HepG2 (cell line): ENCODE results near the gene UTF1. TPM values are rescaled to one million over a fixed set of nuclear protein-coding genes. Genes with fewer than 3 reads are reported as not detected.

Experiments used
- ATAC-seq: fragments of 200-7000 bp; cut with Tn5 transposase; 3 replicates; pipeline ENCODE4 v1.9.1; 2020; ENCODE audit warnings: mild to moderate bottlenecking, moderate library complexity
- BruUV-seq: library from RNA; stranded (reverse); fragments of 400-500 nt; replicated peaks from 2 replicates; lab custom pipeline; 2021; lab: Mats Ljungman, UMichigan
- CTCF ChIA-PET: fragments of 300-600 bp; formaldehyde crosslinking; extraction: SDS; loops from one replicate; lab custom pipeline; 2021; ENCODE audit warnings: low total read pairs, inconsistent platforms, low intra/inter-chr PET ratio; lab: Yijun Ruan, JAX
- POLR2A ChIA-PET: fragments of 350-600 bp; sonication (Branson Sonifier 250); formaldehyde crosslinking; loops from one replicate; lab custom pipeline; 2020; ENCODE audit warnings: antibody characterized with exemption, inconsistent platforms; lab: Yijun Ruan, JAX
- DNase-seq: peaks from one replicate; pipeline ENCODE4 v3.0.0-alpha.2; 2015; ENCODE audit warnings: low spot score
- FAIRE-seq: peaks from 3 replicates; lab custom pipeline; 2011; peaks lifted over from hg19 to GRCh38; lab: Jason Lieb, UNC
- H2AFZ ChIP-seq: one replicate; pipeline ENCODE4 v1.6.1; 2011; ENCODE audit warnings: low read length, inconsistent platforms
- H3K27ac ChIP-seq: fragments of 300-600 bp; 3 replicates; pipeline ENCODE4 v1.8.0; 2011; ENCODE audit warnings: mixed run types, mild to moderate bottlenecking, mixed read lengths, low read length, inconsistent platforms; ENCODE audit not compliant: insufficient read depth; ENCODE audit errors: extremely low read length
- H3K27me3 ChIP-seq, 2 experiments: fragments of 200-600 bp in 1 of 2; 2 replicates in 1 of 2; 3 replicates in 1 of 2; pipeline versions ENCODE4 v1.6.0 to v1.8.0; 2011; ENCODE audit warnings: low read length in 2 of 2, mild to moderate bottlenecking in 2 of 2, moderate library complexity in 2 of 2, inconsistent platforms in 1 of 2; ENCODE audit not compliant: insufficient read depth in 2 of 2, control insufficient read depth in 1 of 2
- H3K36me3 ChIP-seq, 2 experiments: fragments of 200-600 bp in 1 of 2; replicated peaks in 1 of 2; 2 replicates in 1 of 2; 3 replicates in 1 of 2; pipeline versions ENCODE4 v1.5.1 to v1.8.0; 2011; ENCODE audit warnings: low read length in 2 of 2, inconsistent platforms in 1 of 2; ENCODE audit not compliant: insufficient read depth in 2 of 2, control insufficient read depth in 1 of 2
- H3K4me1 ChIP-seq: 2 replicates; pipeline ENCODE4 v1.5.1; 2012; ENCODE audit warnings: low read length, inconsistent platforms; ENCODE audit not compliant: insufficient read depth
- H3K4me2 ChIP-seq: 2 replicates; pipeline ENCODE4 v1.6.0; 2011; ENCODE audit warnings: low read depth, low read length, inconsistent platforms
- H3K4me3 ChIP-seq, 3 experiments: fragments of 200-600 bp in 1 of 3; sonication (generic), shearing (Covaris generic) in 1 of 3; replicated peaks in 1 of 3; 2 replicates each; pipeline ENCODE4 v1.5.1; 2011 to 2016; ENCODE audit warnings: low read length in 3 of 3, inconsistent platforms in 2 of 3, low read depth in 2 of 3, mild to moderate bottlenecking in 2 of 3, control low read depth in 1 of 3, mixed read lengths in 1 of 3; ENCODE audit not compliant: insufficient read depth in 1 of 3
- H3K79me2 ChIP-seq: one replicate; pipeline ENCODE4 v1.6.1; 2011; ENCODE audit warnings: low read length, inconsistent platforms; ENCODE audit not compliant: insufficient read depth
- H3K9ac ChIP-seq: 2 replicates; pipeline ENCODE4 v1.6.0; 2011; ENCODE audit warnings: mild to moderate bottlenecking, low read depth, low read length, inconsistent platforms; ENCODE audit not compliant: insufficient read depth
- H3K9me3 ChIP-seq: 2 replicates; pipeline ENCODE4 v1.5.1; 2012; ENCODE audit warnings: mild to moderate bottlenecking, low read length
- H4K20me1 ChIP-seq: 2 replicates; pipeline ENCODE4 v1.6.0; 2011; ENCODE audit warnings: inconsistent platforms, mild to moderate bottlenecking, low read length, moderate library complexity; ENCODE audit not compliant: insufficient read depth
- DNMT3B ChIP-seq: conservative IDR thresholded peaks from 2 replicates; pipeline ENCODE4 v1.6.1; 2016; ENCODE audit warnings: missing biosample characterization, control low read depth
- PITX1 ChIP-seq: sonication (generic); formaldehyde crosslinking; IDR thresholded peaks from 2 replicates; pipeline ENCODE4 v1.5.1; 2020; ENCODE audit warnings: mild to moderate bottlenecking, missing genetic modification reagents
- RFX1 ChIP-seq: fragments of 450-650 bp; IDR thresholded peaks from 2 replicates; pipeline ENCODE4 v1.6.1; 2017
- TAF15 ChIP-seq: fragments of 200-400 bp; formaldehyde crosslinking; IDR thresholded peaks from one replicate; pipeline ENCODE4 v1.6.1; 2018; ENCODE audit warnings: mild to moderate bottlenecking, low read depth, low read length; ENCODE audit not compliant: poor library complexity, severe bottlenecking
- TCF12 ChIP-seq, 2 experiments: fragments of 450-650 bp in 1 of 2; sonication (generic) in 1 of 2; formaldehyde crosslinking in 1 of 2; IDR thresholded peaks; 2 replicates each; pipeline versions ENCODE4 v1.6.1 to v1.8.0; 2017 to 2022; ENCODE audit warnings: antibody characterized with exemption in 1 of 2, mild to moderate bottlenecking in 1 of 2, missing genetic modification reagents in 1 of 2, moderate library complexity in 1 of 2
- ZNF563 ChIP-seq: sonication (generic); formaldehyde crosslinking; IDR thresholded peaks from 2 replicates; pipeline ENCODE4 v1.8.0; 2022; ENCODE audit warnings: mild to moderate bottlenecking, moderate library complexity, missing genetic modification reagents
- ZNF615 ChIP-seq: sonication (generic); formaldehyde crosslinking; IDR thresholded peaks from 2 replicates; pipeline ENCODE4 v1.5.0; 2020; ENCODE audit warnings: mild to moderate bottlenecking, missing genetic modification reagents, borderline replicate concordance
- WGBS: methylation state at CpG from one replicate; pipeline ENCODE4 v1.1.6; 2017; ENCODE audit warnings: low lambda C conversion rate; 5-methylcytosine and 5-hydroxymethylcytosine counted together
- in situ Hi-C: cut with HindIII; loops from 2 replicates; pipeline ENCODE4 v1.10.0; 2017; ENCODE audit warnings: low pct_unique_long_range_greater_than_20kb; ENCODE audit not compliant: extremely low pct_ligation_motif_present
- intact Hi-C: fragments of 100-400 bp; cut with micrococcal nuclease; formaldehyde crosslinking; loops from one replicate; pipeline ENCODE4 v1.10.0; 2022; ENCODE audit not compliant: unreplicated experiment
- polyA plus RNA-seq, 8 experiments: library from polyadenylated mRNA; depleted of rRNA in 3 of 8; stranded (reverse) in 7 of 8; unstranded in 1 of 8; fragments of >200 nt; fragmentation: Illumina TruSeq in 4 of 8; extraction: Trizol in 4 of 8; gene quantifications; 2 replicates each; pipeline versions ENCODE4 v1.2.1 to v1.2.3, GENCODE V29; 2011 to 2016; ENCODE audit warnings: low read depth in 4 of 8, missing spikeins in 1 of 8, mixed read lengths in 1 of 8; ENCODE audit not compliant: insufficient read depth in 1 of 8
- total RNA-seq, 5 experiments: library from RNA; depleted of rRNA; stranded (reverse); fragments of >200 nt; fragmentation: Illumina TruSeq; extraction: Trizol; gene quantifications; 2 replicates each; pipeline ENCODE4 v1.2.3, GENCODE V29; 2016; ENCODE audit warnings: low read depth in 1 of 5
- TF ChIP-seq, protein P1 (sequence below): sonication (generic); formaldehyde crosslinking; IDR thresholded peaks from 2 replicates; pipeline ENCODE4 v1.5.0; 2020; ENCODE audit warnings: mild to moderate bottlenecking, missing genetic modification reagents
- TF ChIP-seq, protein P2 (sequence below): sonication (generic); formaldehyde crosslinking; IDR thresholded peaks from 2 replicates; pipeline ENCODE4 v1.5.1; 2020; ENCODE audit warnings: mild to moderate bottlenecking, missing genetic modification reagents
- TF ChIP-seq, protein P3 (sequence below): sonication (generic); formaldehyde crosslinking; IDR thresholded peaks from 2 replicates; pipeline ENCODE4 v1.9.0; 2021; ENCODE audit warnings: missing genetic modification reagents, borderline replicate concordance

Gene UTF1
- total and polyA plus RNA-seq, 2 of the 13 experiments (the other 11 are each of a cell fraction or from before 2014, with no cell fraction given): not detected

DNA sequence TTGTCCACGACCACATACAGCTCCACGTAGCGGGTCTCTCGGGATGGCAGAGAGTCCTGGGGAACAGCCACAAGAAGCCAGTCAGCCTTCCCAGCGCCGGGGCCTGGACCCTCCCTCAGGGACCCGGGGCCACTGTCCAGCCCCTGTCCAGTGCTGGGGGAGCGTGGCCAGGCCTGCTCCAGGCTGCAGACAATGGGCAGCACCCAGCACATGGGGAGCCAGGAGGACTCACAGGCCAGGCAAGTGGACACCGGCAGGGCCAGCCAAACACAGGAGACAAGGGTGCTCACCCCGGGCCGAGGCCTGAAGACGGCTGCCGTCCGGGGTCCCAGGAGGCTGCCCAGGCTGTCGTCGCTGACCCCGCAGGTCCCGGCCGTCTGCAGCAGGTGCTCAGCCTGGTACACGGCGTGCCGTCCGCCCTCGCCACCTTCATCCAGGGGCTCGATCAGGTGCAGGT lies 43.0 kb downstream of the UTF1 start:
- BruUV-seq: no TSS peak
- FAIRE-seq: no peak
- CTCF ChIA-PET: no interaction called here
- no peak for ATAC-seq
- no peak overlapping the region for H3K9ac ChIP-seq
- peaks cover 10% of the 10 kb centered on the region for H3K4me1 ChIP-seq
- no peaks in the 10 kb centered on the region for H3K9me3 ChIP-seq
- POLR2A ChIA-PET: no interaction called here
- no peak overlapping the region for H3K27ac ChIP-seq
- H2AFZ ChIP-seq: no peak overlapping the region
- H3K36me3 ChIP-seq: no peaks in the 10 kb centered on the region
- TF ChIP-seq ZNF563 (no peak), PITX1 (CRISPR knock-in tag) (no peak), ZNF615 (CRISPR knock-in tag) (no peak), DNMT3B (CRISPR knock-in tag) (no peak)
- H3K79me2 ChIP-seq: no peaks in the 10 kb centered on the region
- in situ Hi-C loops: no loop called here
- peaks cover 0 to 21% of the 10 kb centered on the region in 2 experiments; a peak in 3 of 5 replicates for H3K27me3 ChIP-seq
- H3K4me3 ChIP-seq: no peak overlapping the region
- no peak for DNase-seq
- peaks cover 3% of the 10 kb centered on the region; the same call in 1 of the 2 replicates for H4K20me1 ChIP-seq
- H3K4me2 ChIP-seq: no peak overlapping the region
- intact Hi-C loops: no loop called here
- WGBS: 66% methylated on average over 13 of the region's 25 CpGs

DNA sequence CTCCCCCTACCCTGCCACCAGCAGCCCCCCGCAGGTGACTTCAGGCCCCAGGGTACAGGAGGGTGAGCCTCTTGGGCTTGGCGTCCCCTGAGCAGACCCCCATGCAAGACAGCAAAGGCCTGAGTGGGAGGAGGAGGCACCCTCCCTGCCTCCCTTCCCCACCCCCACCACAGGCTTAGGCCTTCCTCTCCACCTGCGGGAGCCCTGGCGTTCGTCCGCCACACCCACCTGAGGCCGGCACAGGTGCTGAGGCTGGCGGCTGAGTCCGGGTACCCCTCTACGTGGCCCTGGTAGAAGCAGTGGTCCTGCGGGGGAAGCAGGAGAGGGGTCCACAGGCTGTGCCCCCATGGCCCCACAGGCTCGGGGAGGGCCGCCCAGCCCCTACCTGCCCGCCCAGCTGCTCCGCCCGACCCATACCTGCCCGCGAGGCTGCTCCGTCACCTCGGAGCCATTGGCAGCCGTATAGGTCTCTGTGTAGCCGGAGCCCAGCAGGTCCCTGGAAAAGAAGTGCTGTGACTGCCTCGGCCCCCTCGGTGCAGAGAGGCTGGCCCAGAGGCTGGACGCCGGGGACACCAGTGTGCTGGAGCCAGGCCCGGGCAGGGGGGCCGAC lies 43.6 kb downstream of the UTF1 start:
- peaks cover 7% of the 10 kb centered on the region; the same call in 1 of the 2 replicates for H4K20me1 ChIP-seq
- H3K4me1 ChIP-seq: peaks cover 16% of the 10 kb centered on the region
- FAIRE-seq (no peak), ATAC-seq (no peak), DNase-seq (no peak)
- POLR2A ChIA-PET: no interaction called here
- in situ Hi-C loops (no loop called here), intact Hi-C loops (no loop called here)
- H3K4me2 ChIP-seq: no peak overlapping the region
- CTCF ChIA-PET: no interaction called here
- no peak overlapping the region for H3K27ac ChIP-seq
- H2AFZ ChIP-seq: no peak overlapping the region
- H3K9me3 ChIP-seq: no peaks in the 10 kb centered on the region
- no peak overlapping the region for H3K4me3 ChIP-seq
- no peak overlapping the region for H3K9ac ChIP-seq
- WGBS: no CpG with 5 or more reads among the region's 28 CpGs
- BruUV-seq: no TSS peak
- no peaks in the 10 kb centered on the region for H3K79me2 ChIP-seq
- H3K36me3 ChIP-seq: no peaks in the 10 kb centered on the region
- H3K27me3 ChIP-seq: peaks cover 0 to 21% of the 10 kb centered on the region in 2 experiments; a peak in 3 of 5 replicates
- no peak for TF ChIP-seq TCF12 (IDR thresholded peaks at IDR 0.05)
- TF ChIP-seq TCF12 (CRISPR knock-in tag; IDR thresholded peaks at IDR 0.05): no peak
- no peak for TF ChIP-seq RFX1
- TF ChIP-seq TAF15: no peak
- TF ChIP-seq, protein P1, sequence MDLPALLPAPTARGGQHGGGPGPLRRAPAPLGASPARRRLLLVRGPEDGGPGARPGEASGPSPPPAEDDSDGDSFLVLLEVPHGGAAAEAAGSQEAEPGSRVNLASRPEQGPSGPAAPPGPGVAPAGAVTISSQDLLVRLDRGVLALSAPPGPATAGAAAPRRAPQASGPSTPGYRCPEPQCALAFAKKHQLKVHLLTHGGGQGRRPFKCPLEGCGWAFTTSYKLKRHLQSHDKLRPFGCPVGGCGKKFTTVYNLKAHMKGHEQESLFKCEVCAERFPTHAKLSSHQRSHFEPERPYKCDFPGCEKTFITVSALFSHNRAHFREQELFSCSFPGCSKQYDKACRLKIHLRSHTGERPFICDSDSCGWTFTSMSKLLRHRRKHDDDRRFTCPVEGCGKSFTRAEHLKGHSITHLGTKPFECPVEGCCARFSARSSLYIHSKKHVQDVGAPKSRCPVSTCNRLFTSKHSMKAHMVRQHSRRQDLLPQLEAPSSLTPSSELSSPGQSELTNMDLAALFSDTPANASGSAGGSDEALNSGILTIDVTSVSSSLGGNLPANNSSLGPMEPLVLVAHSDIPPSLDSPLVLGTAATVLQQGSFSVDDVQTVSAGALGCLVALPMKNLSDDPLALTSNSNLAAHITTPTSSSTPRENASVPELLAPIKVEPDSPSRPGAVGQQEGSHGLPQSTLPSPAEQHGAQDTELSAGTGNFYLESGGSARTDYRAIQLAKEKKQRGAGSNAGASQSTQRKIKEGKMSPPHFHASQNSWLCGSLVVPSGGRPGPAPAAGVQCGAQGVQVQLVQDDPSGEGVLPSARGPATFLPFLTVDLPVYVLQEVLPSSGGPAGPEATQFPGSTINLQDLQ: no peak
- TF ChIP-seq, protein P2, sequence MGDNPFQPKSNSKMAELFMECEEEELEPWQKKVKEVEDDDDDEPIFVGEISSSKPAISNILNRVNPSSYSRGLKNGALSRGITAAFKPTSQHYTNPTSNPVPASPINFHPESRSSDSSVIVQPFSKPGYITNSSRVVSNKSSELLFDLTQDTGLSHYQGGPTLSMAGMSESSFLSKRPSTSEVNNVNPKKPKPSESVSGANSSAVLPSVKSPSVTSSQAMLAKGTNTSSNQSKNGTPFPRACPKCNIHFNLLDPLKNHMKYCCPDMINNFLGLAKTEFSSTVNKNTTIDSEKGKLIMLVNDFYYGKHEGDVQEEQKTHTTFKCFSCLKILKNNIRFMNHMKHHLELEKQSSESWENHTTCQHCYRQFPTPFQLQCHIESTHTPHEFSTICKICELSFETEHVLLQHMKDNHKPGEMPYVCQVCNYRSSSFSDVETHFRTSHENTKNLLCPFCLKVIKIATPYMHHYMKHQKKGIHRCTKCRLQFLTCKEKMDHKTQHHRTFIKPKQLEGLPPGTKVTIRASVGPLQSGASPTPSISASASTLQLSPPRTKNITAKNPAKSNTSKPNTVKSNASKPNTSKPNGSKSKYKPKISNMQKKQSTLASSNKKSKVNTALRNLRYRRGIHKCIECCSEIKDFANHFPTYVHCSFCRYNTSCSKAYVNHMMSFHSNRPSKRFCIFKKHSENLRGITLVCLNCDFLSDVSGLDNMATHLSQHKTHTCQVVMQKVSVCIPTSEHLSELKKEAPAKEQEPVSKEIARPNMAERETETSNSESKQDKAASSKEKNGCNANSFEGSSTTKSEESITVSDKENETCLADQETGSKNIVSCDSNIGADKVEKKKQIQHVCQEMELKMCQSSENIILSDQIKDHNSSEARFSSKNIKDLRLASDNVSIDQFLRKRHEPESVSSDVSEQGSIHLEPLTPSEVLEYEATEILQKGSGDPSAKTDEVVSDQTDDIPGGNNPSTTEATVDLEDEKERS (CRISPR knock-in tag): no peak
- TF ChIP-seq, protein P3, sequence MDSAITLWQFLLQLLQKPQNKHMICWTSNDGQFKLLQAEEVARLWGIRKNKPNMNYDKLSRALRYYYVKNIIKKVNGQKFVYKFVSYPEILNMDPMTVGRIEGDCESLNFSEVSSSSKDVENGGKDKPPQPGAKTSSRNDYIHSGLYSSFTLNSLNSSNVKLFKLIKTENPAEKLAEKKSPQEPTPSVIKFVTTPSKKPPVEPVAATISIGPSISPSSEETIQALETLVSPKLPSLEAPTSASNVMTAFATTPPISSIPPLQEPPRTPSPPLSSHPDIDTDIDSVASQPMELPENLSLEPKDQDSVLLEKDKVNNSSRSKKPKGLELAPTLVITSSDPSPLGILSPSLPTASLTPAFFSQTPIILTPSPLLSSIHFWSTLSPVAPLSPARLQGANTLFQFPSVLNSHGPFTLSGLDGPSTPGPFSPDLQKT (CRISPR knock-in tag): no peak
